IMR-90 (cell line): ENCODE results near the gene PTPN7. TPM values are rescaled to one million over a fixed set of nuclear protein-coding genes. Genes with fewer than 3 reads are reported as not detected.
A peak's percentile ranks its signal among the peaks of the same experiment; 100 is the strongest.

ENCODE experiments used
- ATAC-seq: fragments of 200-7000 bp; cut with Tn5 transposase; 2 replicates; pipeline ENCODE4 v1.9.1; 2020; ENCODE audit warnings: low read depth, mild to moderate bottlenecking, moderate library complexity
- BruUV-seq: library from RNA; stranded (reverse); fragments of 400-500 nt; replicated peaks from 2 replicates; lab custom pipeline; 2021; lab: Mats Ljungman, UMichigan
- CTCF ChIA-PET: fragments of 300-600 bp; formaldehyde crosslinking; extraction: SDS; loops from one replicate; lab custom pipeline; 2021; ENCODE audit warnings: antibody characterized with exemption; lab: Yijun Ruan, JAX
- POLR2A ChIA-PET: fragments of 300-600 bp; sonication (Branson Sonifier 250); formaldehyde crosslinking; loops from one replicate; lab custom pipeline; 2022; ENCODE audit warnings: antibody characterized with exemption; ENCODE audit not compliant: unreplicated experiment; lab: Charles Lee
- DNase-seq: peaks from one replicate; pipeline ENCODE4 v3.0.0; 2013
- H2AFZ ChIP-seq: replicated peaks from 2 replicates; pipeline ENCODE3; 2013; ENCODE audit warnings: low read length, mild to moderate bottlenecking; ENCODE audit not compliant: poor library complexity
- H2AK5ac ChIP-seq: 2 replicates; pipeline ENCODE4 v1.6.1; 2013; ENCODE audit warnings: low read depth, low read length, inconsistent platforms
- H2AK9ac ChIP-seq: replicated peaks from 2 replicates; pipeline ENCODE3; 2013; ENCODE audit warnings: mild to moderate bottlenecking, low read depth, low read length, moderate library complexity; ENCODE audit not compliant: poor library complexity
- H2BK120ac ChIP-seq: 2 replicates; pipeline ENCODE4 v1.6.1; 2013; ENCODE audit warnings: low read depth, low read length, inconsistent platforms
- H2BK15ac ChIP-seq: 3 replicates; pipeline ENCODE4 v1.6.1; 2013; ENCODE audit warnings: low read depth, low read length, inconsistent platforms
- H2BK20ac ChIP-seq: 2 replicates; pipeline ENCODE4 v1.6.1; 2013; ENCODE audit warnings: low read depth, mild to moderate bottlenecking, inconsistent platforms, low read length, moderate library complexity
- H2BK5ac ChIP-seq: 2 replicates; pipeline ENCODE4 v1.6.1; 2013; ENCODE audit warnings: mild to moderate bottlenecking, low read depth, low read length, inconsistent platforms; ENCODE audit not compliant: poor library complexity, severe bottlenecking
- H3K14ac ChIP-seq: replicated peaks from 2 replicates; pipeline ENCODE4 v1.6.1; 2013; ENCODE audit warnings: low read depth, low read length, inconsistent platforms
- H3K18ac ChIP-seq: 2 replicates; pipeline ENCODE4 v1.6.1; 2013; ENCODE audit warnings: low read depth, low read length, control low read depth
- H3K23ac ChIP-seq: 2 replicates; pipeline ENCODE4 v1.6.1; 2013; ENCODE audit warnings: low read depth, low read length, inconsistent platforms
- H3K27ac ChIP-seq: 2 replicates; pipeline ENCODE4 v1.5.1; 2013; ENCODE audit warnings: mild to moderate bottlenecking, control low read depth, low read length; ENCODE audit not compliant: insufficient read depth
- H3K27me3 ChIP-seq: 2 replicates; pipeline ENCODE4 v1.6.1; 2013; ENCODE audit warnings: low read length; ENCODE audit not compliant: control insufficient read depth, insufficient read depth
- H3K36me3 ChIP-seq: 2 replicates; pipeline ENCODE4 v1.6.1; 2013; ENCODE audit warnings: low read length, mixed read lengths; ENCODE audit not compliant: control insufficient read depth, insufficient read depth
- H3K4ac ChIP-seq: 2 replicates; pipeline ENCODE4 v1.6.1; 2013; ENCODE audit warnings: low read depth, low read length, inconsistent platforms
- H3K4me1 ChIP-seq: 2 replicates; pipeline ENCODE4 v1.6.1; 2013; ENCODE audit warnings: low read length, mixed read lengths; ENCODE audit not compliant: control insufficient read depth, insufficient read depth
- H3K4me2 ChIP-seq: 2 replicates; pipeline ENCODE4 v1.6.1; 2013; ENCODE audit warnings: low read depth, mild to moderate bottlenecking, control low read depth, low read length, moderate library complexity
- H3K4me3 ChIP-seq: 2 replicates; pipeline ENCODE4 v1.5.1; 2013; ENCODE audit warnings: low read depth, mild to moderate bottlenecking, control low read depth, low read length, moderate library complexity; ENCODE audit not compliant: insufficient read depth
- H3K56ac ChIP-seq: 2 replicates; pipeline ENCODE4 v1.6.1; 2013; ENCODE audit warnings: low read length, inconsistent platforms; ENCODE audit not compliant: insufficient read depth; ENCODE audit errors: extremely low read depth
- H3K79me1 ChIP-seq, 2 experiments: 2 replicates each; pipeline ENCODE4 v1.6.1; 2013; ENCODE audit warnings: low read length in 2 of 2, inconsistent platforms in 1 of 2, low read depth in 1 of 2
- H3K9ac ChIP-seq: 2 replicates; pipeline ENCODE4 v1.6.1; 2013; ENCODE audit warnings: low read depth, low read length, control low read depth
- H3K9me1 ChIP-seq: 2 replicates; pipeline ENCODE4 v1.6.1; 2013; ENCODE audit warnings: low read length, inconsistent platforms; ENCODE audit not compliant: insufficient read depth
- H3K9me3 ChIP-seq: 2 replicates; pipeline ENCODE4 v1.6.1; 2013; ENCODE audit warnings: low read length; ENCODE audit not compliant: control insufficient read depth, insufficient read depth
- H4K20me1 ChIP-seq: 2 replicates; pipeline ENCODE4 v1.6.1; 2013; ENCODE audit warnings: low read length, inconsistent platforms; ENCODE audit not compliant: insufficient read depth
- H4K5ac ChIP-seq: 2 replicates; pipeline ENCODE4 v1.6.1; 2013; ENCODE audit warnings: mild to moderate bottlenecking, low read depth, low read length, control low read depth
- H4K8ac ChIP-seq, 2 experiments: 2 replicates each; pipeline ENCODE4 v1.6.1; 2013; ENCODE audit warnings: low read depth in 2 of 2, low read length in 2 of 2, control low read depth in 1 of 2, inconsistent platforms in 1 of 2
- H4K91ac ChIP-seq: 2 replicates; pipeline ENCODE4 v1.6.1; 2013; ENCODE audit warnings: low read depth, low read length, inconsistent platforms; ENCODE audit not compliant: insufficient read depth
- BHLHE40 ChIP-seq: fragments of 150-350 bp; IDR thresholded peaks from 2 replicates; pipeline ENCODE4 v1.6.1; 2016; ENCODE audit warnings: mild to moderate bottlenecking, low read depth, low read length
- CEBPB ChIP-seq: IDR thresholded peaks from 2 replicates; pipeline ENCODE4 v1.6.1; 2012; ENCODE audit warnings: low read depth, low read length, improper control_type of control experiment
- CHD1 ChIP-seq: IDR thresholded peaks from 2 replicates; pipeline ENCODE4 v1.6.1; 2012; ENCODE audit warnings: low read depth, low read length, improper control_type of control experiment
- ELK1 ChIP-seq: fragments of 150-350 bp; IDR thresholded peaks from 2 replicates; pipeline ENCODE4 v1.6.1; 2016; ENCODE audit warnings: low read depth, mild to moderate bottlenecking, low read length, moderate library complexity, borderline replicate concordance
- FOS ChIP-seq: fragments of 150-350 bp; IDR thresholded peaks from 2 replicates; pipeline ENCODE4 v1.6.1; 2016; ENCODE audit warnings: low read depth, low read length
- MAFK ChIP-seq: IDR thresholded peaks from 2 replicates; pipeline ENCODE4 v1.6.1; 2012; ENCODE audit warnings: low read depth, low read length, improper control_type of control experiment
- MAZ ChIP-seq: IDR thresholded peaks from 2 replicates; pipeline ENCODE4 v1.6.1; 2012; ENCODE audit warnings: low read depth, mild to moderate bottlenecking, low read length, improper control_type of control experiment, moderate library complexity, borderline replicate concordance
- NFE2L2 ChIP-seq: fragments of 150-350 bp; IDR thresholded peaks from 2 replicates; pipeline ENCODE4 v1.6.1; 2016; ENCODE audit warnings: low read depth, mild to moderate bottlenecking, low read length
- POLR2A ChIP-seq: IDR thresholded peaks from 2 replicates; pipeline ENCODE4 v1.6.1; 2012; ENCODE audit warnings: mild to moderate bottlenecking, low read depth, low read length
- RAD21 ChIP-seq: IDR thresholded peaks from 2 replicates; pipeline ENCODE4 v1.6.1; 2012; ENCODE audit warnings: low read length, improper control_type of control experiment
- RCOR1 ChIP-seq: IDR thresholded peaks from 2 replicates; pipeline ENCODE4 v1.6.1; 2012; ENCODE audit warnings: mild to moderate bottlenecking, low read length, improper control_type of control experiment; ENCODE audit not compliant: insufficient replicate concordance
- SMC3 ChIP-seq: fragments of 150-350 bp; IDR thresholded peaks from 2 replicates; pipeline ENCODE4 v1.6.1; 2016; ENCODE audit warnings: low read depth, mild to moderate bottlenecking, antibody characterized with exemption, low read length, moderate library complexity
- USF2 ChIP-seq: fragments of 150-350 bp; IDR thresholded peaks from 2 replicates; pipeline ENCODE4 v1.6.1; 2017; ENCODE audit warnings: mild to moderate bottlenecking, antibody characterized with exemption, low read length, low read depth
- WGBS, 2 experiments: methylation state at CpG; one replicate each; pipeline versions ENCODE4 v1.1.5 to v1.1.7; 2013; ENCODE audit warnings: missing lambda C conversion rate in 2 of 2; ENCODE audit not compliant: insufficient read length in 1 of 2; ENCODE audit errors: extremely low coverage in 2 of 2; 5-methylcytosine and 5-hydroxymethylcytosine counted together
- dilution Hi-C: fragments of 300-500 bp; cut with HindIII; formaldehyde crosslinking; loops from one replicate; pipeline ENCODE4 v1.14.3; 2018; ENCODE audit warnings: low sequenced_read_pairs; ENCODE audit not compliant: unreplicated experiment
- in situ Hi-C: fragments of 300-500 bp; cut with MboI; formaldehyde crosslinking; loops from 3 replicates; pipeline ENCODE4 v1.14.3; 2019; ENCODE audit warnings: low sequenced_read_pairs, inconsistent platforms, mixed read lengths
- intact Hi-C: fragments of 100-400 bp; cut with micrococcal nuclease; formaldehyde crosslinking; loops from 2 replicates; pipeline ENCODE4 v1.10.0; 2022
- polyA plus RNA-seq, 3 experiments: library from polyadenylated mRNA; depleted of rRNA; stranded (reverse); fragments of >200 nt; gene quantifications; 2 replicates each; pipeline ENCODE4 v1.2.3, GENCODE V29; 2012; ENCODE audit warnings: low replicate concordance in 1 of 3
- total RNA-seq: library from RNA; depleted of rRNA; stranded (reverse); fragments of >200 nt; gene quantifications from 2 replicates; pipeline ENCODE4 v1.2.3, GENCODE V29; 2012

The PTPN7 gene
- total and polyA plus RNA-seq, 2 of the 4 experiments (the other 2 are of a cell fraction) = 0.05 TPM; not detected in 1

GRCh38 chr1:202204065-202204464, 43.7 kb upstream of the PTPN7 start:
- H3K23ac ChIP-seq = no peak overlapping the region
- TF ChIP-seq RCOR1 = no peak
- no peak for TF ChIP-seq CEBPB
- TF ChIP-seq BHLHE40 = no peak
- TF ChIP-seq MAZ = no peak
- no peak for TF ChIP-seq FOS
- TF ChIP-seq USF2 = no peak
- no peak for TF ChIP-seq ELK1
- TF ChIP-seq RAD21 = no peak
- TF ChIP-seq POLR2A = no peak
- TF ChIP-seq MAFK = no peak
- no peak for TF ChIP-seq NFE2L2
- no peak for TF ChIP-seq SMC3
- no peak for TF ChIP-seq CHD1
- no peaks in the 10 kb centered on the region for H4K20me1 ChIP-seq
- H3K4me1 ChIP-seq = no peaks in the 10 kb centered on the region
- no CpG with 5 or more reads among the region's 1 CpG for WGBS, 2 experiments
- ATAC-seq (no peak), DNase-seq (no peak)
- no peak overlapping the region for H3K9ac ChIP-seq
- H3K4me2 ChIP-seq = no peak overlapping the region
- H2BK5ac ChIP-seq = peak overlapping the region; percentile 82
- no peak overlapping the region for H2AFZ ChIP-seq
- dilution Hi-C loops (no loop called here), in situ Hi-C loops (loop anchor here (5.0 kb wide), 1 partner anchor 108 kb away; no protein-coding TSS in a partner anchor), intact Hi-C loops (no loop called here)
- H4K91ac ChIP-seq = no peak overlapping the region
- H2AK5ac ChIP-seq = no peak overlapping the region
- BruUV-seq = no TSS peak
- H4K5ac ChIP-seq = no peak overlapping the region
- H3K18ac ChIP-seq = no peak overlapping the region
- ChIA-PET POLR2A (no interaction called here), CTCF (no interaction called here)
- no peaks in the 10 kb centered on the region for H3K36me3 ChIP-seq
- no peak overlapping the region for H3K27ac ChIP-seq
- H3K27me3 ChIP-seq = peaks cover 50% of the 10 kb centered on the region
- H2BK20ac ChIP-seq = no peak overlapping the region
- no peak overlapping the region for H4K8ac ChIP-seq
- H3K4me3 ChIP-seq = no peak overlapping the region
- no peak overlapping the region for H2AK9ac ChIP-seq
- H3K9me3 ChIP-seq = no peaks in the 10 kb centered on the region; the same call in 1 of the 2 replicates
- no peak overlapping the region for H3K14ac ChIP-seq
- no peak overlapping the region for H2BK15ac ChIP-seq
- no peaks in the 10 kb centered on the region for H3K9me1 ChIP-seq
- no peak overlapping the region for H3K56ac ChIP-seq
- no peak overlapping the region for H2BK120ac ChIP-seq
- no peaks in the 10 kb centered on the region for H3K79me1 ChIP-seq
- no peak overlapping the region for H3K4ac ChIP-seq
